RCC 7860 (cell line): ENCODE results near the gene CTNND2.

Source experiments
- DNase-seq: peaks from one replicate; pipeline ENCODE4 v3.0.0-alpha.2; 2015; ENCODE audit warnings: low spot score
- FAIRE-seq: peaks from 2 replicates; lab custom pipeline; 2012; peaks lifted over from hg19 to GRCh38; lab: Jason Lieb, UNC

The CTNND2 gene

GRCh38 chr5:11904265-11904906 is at the start of gene CTNND2:
CTNND2 (minus strand) TSS chr5:11904446; CDS start chr5:11903853, 593 bp downstream.
- FAIRE-seq (no peak), DNase-seq (no peak)

DNA sequence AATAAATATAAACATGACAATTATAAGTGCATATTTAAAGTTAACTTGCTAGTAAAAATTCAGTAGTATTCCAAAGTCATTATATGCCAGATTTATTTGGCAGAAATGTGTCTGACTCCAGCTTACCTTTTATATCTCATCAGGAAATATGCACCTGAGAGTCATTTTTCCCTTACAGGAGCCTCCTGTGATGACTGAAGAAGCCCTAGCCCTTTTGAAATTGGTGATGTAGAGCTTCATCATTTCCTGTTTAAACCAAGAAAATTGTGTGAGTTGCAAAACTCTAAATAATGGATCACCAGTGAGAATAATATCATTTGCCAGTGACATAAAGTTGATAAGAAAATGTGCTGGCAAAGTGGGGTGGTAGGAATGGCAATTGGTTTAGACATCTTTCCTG is 42.1 kb upstream of the CTNND2 start:
- DNase-seq (no peak), FAIRE-seq (no peak)

GRCh38 chr5:11941566-11941965 is 37.3 kb upstream of the CTNND2 start:
- no peak for DNase-seq
- no peak for FAIRE-seq

DNA sequence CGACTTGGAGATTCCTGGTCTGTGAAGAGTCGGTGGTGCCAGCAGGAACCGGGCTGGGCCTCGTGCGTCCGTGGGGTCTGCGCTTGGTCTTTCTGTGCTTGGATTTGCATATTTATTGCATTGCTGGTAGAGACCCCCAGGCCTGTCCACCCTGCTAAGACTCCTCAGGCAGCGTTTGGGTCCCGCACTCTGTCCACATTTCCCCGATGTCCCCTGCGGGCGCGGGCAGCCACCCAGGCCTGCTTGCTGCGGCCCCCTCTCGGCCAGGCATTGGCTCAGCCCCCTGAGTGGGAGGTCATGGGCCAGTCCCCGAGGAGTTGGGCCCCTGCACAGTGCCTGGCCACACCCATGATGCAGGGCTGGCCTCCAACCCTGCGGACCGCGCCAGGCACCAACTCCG is 27.4 kb upstream of the CTNND2 start:
- no peak for FAIRE-seq
- DNase-seq: no peak

DNA sequence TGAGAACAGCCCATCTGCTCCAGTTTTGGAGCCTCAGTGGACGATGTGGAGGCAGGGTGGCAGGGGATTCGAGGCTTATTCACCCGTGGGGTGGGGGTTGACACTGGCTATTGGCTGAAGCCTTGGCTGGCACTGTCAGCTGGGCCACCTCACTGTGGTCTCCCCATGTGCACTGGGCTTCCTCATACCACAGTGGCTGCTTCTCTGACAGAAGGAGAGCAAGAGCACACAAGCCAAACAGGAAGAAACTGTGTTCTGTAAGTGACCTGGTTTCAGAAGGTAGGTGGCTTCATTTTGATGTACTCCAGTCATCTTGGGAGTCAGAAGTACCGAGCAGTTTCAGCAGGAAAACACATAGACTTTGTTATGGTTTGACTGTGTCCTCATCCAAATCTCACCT is 24.7 kb upstream of the CTNND2 start:
- DNase-seq: no peak
- FAIRE-seq: no peak

- no peak for FAIRE-seq
- no peak for DNase-seq
Measured at GRCh38 chr5:11925701-11926100, 21.5 kb upstream of the CTNND2 start.

GRCh38 chr5:11922394-11922793 is 18.1 kb upstream of the CTNND2 start:
- FAIRE-seq: no peak

DNA sequence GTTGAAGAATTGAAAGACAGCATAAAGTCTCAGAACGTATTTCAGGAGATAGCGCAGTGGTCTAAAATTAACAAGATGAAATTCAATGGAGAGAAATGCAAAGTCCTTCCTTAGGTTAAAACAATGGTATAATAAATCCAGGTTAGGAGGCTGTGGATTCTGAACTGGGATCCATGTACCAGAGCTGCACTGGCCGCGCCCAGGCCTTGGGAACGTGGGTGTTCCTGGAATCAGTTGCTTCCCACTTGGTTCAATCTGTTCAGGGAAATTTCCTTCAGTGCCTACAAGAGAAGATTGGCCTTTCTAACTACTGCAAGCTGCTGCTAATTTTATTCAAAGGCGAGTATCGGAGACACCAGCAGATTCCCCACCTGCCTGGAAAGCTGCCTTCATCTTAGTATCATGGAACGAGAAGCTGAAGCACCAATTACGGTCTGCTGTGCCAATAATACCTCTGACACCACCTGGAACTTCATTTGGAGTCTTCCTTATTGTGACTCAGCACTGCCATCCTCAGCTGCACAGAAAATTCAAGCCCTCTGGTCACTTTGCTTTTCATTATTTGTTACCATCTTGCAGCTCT is 14.3 kb upstream of the CTNND2 start:
- DNase-seq (no peak), FAIRE-seq (no peak)

More at GRCh38 chr5:11922394-11922793, 18.1 kb upstream of the CTNND2 start:
- DNase-seq: no peak

DNA sequence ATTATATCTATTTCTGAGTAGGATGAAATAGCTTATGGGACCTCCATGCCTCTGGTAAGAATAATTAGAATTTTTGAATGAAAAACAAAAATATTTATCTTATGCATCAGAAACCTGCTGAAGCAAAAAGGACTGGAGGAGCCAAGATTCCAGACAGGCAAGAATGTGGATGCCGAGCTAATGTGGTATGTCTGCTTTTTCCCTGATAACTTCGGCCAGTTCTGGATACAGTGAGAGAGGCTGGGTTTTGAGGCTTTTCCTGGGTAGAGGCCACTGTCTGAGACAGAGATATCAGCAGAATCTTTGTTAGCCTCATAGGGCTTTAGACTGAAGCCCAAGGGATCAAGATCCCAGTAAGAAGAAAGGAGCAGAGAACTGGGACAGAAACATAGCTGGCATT is 5.2 kb upstream of the CTNND2 start:
- no peak for FAIRE-seq

DNA sequence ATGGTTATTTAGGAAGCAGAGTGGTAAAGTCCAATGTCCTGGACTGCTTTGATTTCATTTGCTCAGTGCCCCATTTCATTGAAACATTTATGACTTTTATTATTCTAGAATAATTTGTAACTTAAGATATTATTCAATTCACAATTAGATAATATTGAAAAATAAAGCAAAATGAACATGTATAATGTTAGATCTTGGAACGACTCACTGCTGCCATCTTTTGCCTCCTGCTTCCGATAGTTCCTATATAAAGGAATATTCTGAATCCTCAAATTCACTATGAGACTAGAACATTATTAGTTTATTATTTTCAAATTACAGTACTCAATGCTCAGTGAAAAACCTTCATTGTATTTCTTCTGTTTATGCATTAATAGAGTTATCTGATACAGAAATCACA is 2.3 kb upstream of the CTNND2 start:
- DNase-seq (no peak), FAIRE-seq (no peak)

More for the DNA sequence above, 5.2 kb upstream of the CTNND2 start:
- DNase-seq: no peak

GRCh38 chr5:11905206-11905605 is 960 bp upstream of the CTNND2 start:
- DNase-seq (no peak), FAIRE-seq (no peak)

- no peak for FAIRE-seq
- no peak for DNase-seq
Measured at GRCh38 chr5:11903614-11904264, 507 bp downstream of the CTNND2 start.

- FAIRE-seq: no peak
- no peak for DNase-seq
Measured at GRCh38 chr5:11903121-11903613, 1.1 kb downstream of the CTNND2 start.

GRCh38 chr5:11902201-11902619 is 2.0 kb downstream of the CTNND2 start:
- DNase-seq: no peak
- no peak for FAIRE-seq

GRCh38 chr5:11898787-11899186 is 5.5 kb downstream of the CTNND2 start:
- FAIRE-seq: no peak
- no peak for DNase-seq

DNA sequence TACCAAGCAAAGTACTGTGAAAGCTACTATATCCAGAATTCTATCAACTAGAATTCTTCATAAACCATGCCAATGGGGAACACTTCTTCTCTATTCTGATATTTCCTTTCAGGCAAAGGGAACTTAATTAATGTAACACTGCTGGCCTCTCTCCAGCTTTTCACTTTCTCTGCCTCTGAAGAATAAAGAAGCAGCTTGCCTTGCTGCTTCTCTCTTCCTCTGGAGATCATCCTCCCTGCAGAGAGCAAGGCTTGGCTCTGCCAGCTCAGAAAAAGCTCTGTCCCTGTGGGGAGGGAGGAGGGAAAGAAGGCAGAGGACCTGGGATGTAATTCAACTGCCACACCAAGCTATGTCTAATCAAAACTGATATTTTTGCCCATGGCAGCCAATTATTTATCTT is 6.5 kb downstream of the CTNND2 start:
- no peak for DNase-seq
- FAIRE-seq: no peak

DNA sequence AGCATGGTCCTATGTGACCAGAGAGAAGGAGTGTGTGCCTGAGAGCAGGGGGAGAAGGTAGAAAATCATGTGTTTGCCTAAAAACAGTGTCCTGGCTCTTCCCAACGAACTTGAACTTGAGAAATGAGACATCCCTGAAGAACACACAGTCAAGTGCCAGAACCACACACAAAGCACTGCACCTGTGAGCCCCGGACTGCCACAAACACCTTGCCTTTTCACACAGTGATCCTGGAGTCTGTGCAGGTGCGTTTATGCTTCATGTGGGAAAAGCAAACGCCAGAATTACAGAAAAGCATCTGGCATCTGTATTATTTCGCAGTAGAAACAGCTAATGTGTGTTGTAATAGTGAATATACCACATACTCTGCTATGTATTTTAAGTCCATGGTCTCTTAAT is 9.3 kb downstream of the CTNND2 start:
- FAIRE-seq: no peak
- no peak for DNase-seq

DNA sequence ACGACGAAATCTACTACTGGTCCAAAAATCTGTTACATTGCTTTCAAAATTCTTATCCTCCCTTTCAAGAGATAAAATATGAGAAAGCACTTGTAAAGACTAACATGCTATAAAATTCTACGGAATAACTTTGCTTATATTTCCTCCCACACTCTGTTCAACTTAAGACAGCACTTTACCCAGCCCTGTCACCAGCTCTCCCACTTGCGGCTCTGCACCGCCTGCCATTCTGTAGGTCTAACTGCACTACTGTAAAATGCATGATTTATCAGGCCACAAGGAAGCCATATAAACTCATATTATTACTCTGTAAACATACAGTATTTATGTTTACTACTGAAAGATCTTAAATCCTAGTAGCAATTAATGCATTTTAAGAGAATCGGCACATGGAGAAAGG is 11.4 kb downstream of the CTNND2 start:
- FAIRE-seq: no peak
- no peak for DNase-seq

DNA sequence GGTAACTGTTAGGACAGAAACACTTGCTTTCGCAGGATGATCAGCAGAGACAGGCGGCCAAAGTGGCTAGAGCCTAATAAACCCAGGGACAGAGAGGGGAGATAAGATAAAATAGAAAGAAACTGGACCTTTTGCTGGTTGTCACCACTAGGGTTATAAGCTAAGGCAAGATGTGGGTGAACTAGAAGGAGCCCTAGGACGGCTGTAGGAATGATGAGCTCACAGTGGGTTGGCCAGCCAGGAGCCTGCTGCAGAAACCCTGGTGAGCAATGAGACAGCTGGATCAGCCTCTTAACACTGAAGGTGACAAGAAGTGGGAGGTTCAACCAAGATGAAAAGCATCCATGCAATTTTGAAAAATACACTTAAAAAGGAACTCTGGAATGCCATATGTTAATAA is 13.5 kb downstream of the CTNND2 start:
- FAIRE-seq (no peak), DNase-seq (no peak)

DNA sequence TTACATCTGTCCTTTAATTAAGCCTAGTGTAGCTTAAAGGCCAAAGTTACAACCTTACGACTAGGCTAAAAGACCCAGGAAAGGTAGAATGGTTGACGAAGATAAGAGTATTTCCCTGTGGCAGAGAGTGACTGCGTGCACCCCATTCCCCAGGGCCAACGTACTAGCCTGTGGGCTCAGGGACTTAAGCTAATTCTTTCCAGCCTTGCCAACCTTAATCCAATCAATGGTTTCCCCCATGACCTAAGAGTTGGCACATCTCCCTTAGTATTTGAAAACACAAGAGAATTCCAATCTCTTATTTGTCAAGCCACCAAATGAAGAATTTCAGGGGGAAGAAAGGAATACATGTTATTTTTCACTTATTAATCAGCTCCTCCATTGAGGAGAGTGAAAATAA is 16.0 kb downstream of the CTNND2 start:
- DNase-seq: no peak
- FAIRE-seq: no peak

DNA sequence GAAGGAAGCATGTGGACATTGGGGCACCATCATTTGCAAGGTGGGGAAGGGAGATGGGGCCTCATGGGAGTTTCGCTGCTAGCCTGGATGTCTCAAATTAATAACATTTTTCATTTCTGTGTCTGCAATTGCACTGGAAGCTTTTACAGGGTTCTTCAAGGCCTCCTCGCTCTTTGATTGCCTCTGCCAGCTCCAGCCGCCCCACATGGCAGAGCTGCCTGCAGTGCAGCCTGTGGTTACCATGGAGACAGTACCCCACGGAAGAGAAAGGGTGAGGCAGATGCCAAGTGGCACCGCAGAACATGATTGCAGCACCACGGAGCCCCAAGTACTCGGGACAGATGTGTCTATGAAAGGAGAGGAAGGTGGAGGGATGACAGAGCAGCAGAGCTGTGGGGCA is 25.4 kb downstream of the CTNND2 start:
- FAIRE-seq (no peak), DNase-seq (no peak)

- DNase-seq: no peak
- FAIRE-seq: no peak
Measured at GRCh38 chr5:11873587-11873986, 30.7 kb downstream of the CTNND2 start.
